HG03378 (cell line): ENCODE data around the gene HPCAL1.
A peak's percentile ranks its signal among the peaks of the same experiment; 100 is the strongest.
"Not testable (repeated sequence)": the region's sequence is repeated elsewhere in the genome, so short reads cannot be mapped to it uniquely, and the experiment has no call there.

Source experiments
- ATAC-seq: cut with Tn5 transposase; IDR thresholded peaks from one replicate; pipeline ENCODE4 v1.9.1; 2021; ENCODE audit warnings: mild to moderate bottlenecking, moderate library complexity; ENCODE audit not compliant: unreplicated experiment

The HPCAL1 gene

DNA sequence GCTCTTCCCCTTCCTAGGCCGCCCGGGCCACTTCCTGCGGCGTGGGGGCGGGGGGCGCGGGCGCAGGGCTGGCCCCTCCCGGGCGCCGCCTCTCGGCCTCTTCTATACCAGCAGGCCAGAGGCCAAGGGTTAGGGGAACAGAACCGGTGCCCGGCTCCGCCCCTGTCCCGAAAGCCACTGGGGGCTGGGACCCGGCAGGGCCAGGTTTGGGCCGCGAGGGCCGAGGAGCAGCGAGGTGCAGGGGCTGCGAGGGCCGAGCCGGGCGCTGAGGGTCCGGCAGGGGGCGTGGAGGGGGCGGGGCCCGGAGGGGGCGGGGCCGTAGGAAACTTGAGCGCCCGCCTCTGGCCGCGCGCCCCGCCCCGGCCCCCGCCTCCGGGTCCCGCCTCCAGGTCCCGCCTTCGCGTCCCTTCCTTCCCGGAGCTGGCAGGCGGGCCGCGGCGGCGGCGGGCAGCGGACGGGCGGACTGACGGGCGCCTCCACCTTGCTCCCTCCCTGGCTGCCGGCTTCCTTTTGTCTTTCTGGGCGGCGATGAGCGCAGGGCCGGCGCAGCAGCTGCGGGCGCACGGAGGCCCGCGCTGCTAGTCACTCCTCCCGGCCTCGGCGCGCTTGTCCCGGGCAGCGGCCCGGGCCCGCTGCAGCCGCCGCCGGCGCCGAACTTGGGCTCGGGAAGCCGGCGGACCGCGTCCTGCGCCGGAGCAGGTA is at the start of gene HPCAL1:
Gene HPCAL1 (plus strand): TSS at position 426 of the 702 bp plus-strand sequence. CDS start 116,854 bp downstream, outside the sequence.
- ATAC-seq: peak; percentile 66

DNA sequence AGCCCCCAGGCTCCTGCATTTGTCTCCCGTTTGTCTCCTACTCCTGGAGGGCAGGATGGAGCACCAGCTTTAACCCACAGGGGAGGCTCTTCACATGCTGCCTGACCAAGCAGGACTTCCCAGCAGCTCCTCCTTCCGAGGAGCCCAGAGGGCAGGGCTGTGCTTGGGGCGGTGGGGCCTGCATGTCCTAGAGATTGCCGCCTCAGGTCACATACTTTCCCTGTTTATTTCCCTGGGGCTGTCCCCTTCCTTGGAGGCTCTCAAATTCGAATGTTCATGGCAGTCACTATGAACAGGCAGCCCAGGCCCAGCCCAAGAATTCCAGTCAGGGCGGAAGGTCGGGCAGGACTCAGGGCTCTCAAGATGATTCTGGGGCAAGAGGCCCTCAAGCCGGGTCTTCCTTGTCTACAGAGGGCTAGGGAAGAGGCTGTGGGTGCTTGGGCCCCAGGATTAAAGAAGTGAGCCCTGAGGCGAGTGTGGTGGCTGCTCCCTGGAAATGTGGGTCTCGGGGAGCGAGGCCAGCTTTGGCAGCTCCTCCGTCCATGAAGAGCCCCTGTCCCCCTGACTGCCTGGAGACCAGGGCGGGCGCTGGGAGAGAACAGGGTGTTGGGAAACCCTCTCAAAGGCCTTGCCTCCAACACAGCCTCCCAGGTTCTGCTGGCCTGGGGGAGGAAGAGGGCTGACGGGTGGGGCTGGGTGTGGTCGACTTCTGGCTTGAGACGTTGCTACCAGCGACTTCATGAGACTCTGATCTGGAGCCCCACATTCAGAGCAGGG is 48.9 kb upstream of the HPCAL1 start:
- ATAC-seq: no peak

DNA sequence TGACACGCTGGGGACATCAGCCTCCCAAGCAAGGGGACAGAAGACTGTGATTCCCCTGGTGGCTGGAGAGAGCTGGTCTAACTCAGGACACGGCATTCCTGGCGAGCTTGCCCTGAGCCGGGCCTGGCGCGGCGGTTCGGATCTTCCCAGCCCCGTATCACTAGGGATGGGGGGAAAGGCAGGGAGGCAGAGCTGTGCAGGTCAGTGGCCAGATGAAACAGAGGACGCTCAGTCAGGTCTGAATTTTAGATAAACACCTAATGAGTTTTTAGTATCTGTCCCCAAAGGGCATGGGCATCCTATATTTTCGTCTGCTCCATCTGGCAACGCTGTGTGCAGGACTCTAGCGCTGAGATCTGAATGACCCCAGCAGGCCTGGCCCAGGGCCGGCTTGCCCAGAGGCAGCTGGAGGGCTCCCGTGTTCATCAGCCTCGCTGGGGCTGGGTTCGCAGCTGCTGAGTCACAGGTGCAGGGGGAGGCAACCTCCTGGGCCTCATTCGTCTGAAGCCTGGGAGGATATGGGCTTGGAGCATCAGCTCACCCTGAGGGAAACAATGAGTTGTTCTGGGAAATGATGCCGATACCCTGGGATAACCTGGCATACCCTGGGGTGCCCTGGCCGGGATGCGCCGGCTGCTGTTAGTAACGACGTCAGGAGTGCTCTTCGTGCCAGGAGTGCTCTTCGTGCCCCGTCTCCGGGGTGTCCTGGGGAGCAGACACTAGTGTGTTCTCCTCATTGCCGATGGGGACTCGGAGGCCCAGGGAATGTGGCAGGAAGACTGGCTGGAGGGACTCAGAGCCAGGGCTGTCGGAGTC is 48.1 kb upstream of the HPCAL1 start:
- ATAC-seq: no peak

DNA sequence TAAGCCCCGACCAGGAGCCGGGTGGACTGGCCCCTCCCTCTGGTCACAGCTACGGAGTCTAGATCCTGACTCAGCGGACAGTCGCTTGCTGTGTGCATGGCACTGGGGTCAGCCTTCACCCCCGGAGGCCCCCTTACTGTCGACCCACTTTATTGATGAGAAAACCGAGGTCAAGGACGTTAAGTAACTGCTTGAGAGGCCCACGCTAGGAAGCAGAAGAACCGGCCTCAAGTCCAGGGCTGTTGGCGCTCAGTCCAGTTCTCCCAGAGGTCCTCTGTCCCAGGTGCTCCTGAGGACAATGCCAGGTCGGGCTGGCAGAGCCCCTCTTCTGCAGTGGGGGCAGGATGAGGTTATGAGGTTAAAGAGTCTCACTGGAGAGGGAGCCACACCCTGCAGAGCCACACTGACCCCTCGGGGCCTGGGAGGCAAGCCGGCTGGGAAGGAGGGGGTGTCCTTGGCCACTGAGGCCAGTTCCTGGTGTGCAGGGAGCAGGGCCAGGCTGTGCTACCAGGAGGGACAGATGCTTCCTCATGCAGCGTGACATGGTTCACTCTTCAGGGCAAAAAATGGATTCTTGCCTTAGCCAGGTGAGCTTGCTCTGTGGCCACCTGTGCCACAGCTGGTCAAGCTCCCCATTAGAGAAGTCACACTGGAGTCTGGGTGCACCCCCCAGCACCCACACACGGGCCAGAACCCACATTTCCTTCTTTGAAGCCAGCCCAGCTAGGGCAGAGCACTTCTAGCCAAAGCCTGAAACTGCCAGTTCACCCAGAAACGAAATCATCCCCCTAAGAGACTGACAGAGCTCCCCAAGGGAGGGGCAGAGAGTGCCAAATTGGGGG is 47.3 kb upstream of the HPCAL1 start:
- no peak for ATAC-seq

DNA sequence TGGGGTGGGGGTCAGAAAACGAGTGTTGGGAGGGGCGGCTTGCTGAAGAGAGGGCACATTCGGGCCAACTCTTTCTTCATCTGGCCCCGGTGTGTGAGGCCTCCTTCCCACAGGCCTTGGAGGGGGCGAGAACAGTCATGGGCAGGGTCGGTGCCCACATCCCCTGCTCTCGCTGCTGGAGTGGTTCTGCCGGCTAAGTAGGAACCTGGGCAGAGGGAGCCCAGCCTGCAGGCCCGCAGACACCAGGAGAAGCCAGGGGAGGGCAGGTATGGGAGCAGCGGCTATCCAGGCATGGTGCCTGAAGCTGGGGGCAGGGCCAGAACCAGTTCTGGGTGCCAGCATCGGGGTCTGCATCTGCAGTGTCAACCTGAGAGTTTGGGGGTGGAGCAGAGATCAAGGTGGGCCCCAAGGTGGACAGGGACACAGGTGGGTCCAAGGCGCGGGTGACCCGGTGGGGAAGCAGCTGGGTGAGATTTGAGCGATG is 46.6 kb upstream of the HPCAL1 start:
- ATAC-seq: no peak

DNA sequence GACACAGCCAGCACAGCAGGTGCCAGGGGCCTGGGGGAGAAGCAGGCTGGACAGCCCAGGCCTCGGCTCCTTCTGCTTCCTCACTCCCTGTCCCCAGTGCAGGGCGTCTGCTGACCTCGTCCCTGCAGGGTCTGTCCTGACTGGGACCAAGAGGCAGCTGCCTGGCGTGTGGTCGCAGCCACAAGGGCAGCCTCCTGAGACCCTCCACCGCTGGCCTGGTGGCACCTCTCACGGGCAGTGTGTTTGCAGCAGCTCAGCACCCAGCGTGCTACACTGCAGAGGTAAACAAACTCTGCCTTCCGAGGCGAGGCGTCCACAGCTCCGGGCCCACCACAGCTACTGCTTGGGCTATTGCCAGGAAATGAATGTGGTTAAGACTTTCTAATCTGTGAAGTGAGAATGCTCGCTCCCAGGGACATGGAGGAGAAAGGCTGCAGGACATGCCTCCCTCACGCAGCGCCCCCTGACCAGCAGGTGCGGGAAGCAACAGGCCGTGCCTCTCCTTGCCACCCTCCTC is 46.1 kb upstream of the HPCAL1 start:
- ATAC-seq: no peak

DNA sequence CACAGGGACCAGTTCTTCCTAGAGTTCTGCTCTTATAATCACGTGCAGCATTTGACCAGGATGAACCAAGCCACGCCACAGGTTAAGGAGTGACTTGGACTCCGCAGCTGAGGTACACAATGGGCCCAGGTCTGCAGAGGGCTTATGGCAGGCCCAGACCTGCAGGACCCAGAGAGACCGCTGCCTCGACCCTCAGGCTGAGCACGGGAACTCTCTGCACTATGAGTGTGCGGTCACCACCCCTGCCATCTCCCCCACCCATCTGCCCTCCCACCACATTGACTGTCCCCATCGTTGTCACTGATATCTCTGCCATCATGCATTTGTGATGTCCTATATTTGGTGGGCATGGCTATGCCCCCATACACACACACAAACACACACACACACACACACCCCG is 45.7 kb upstream of the HPCAL1 start:
- ATAC-seq: no peak

DNA sequence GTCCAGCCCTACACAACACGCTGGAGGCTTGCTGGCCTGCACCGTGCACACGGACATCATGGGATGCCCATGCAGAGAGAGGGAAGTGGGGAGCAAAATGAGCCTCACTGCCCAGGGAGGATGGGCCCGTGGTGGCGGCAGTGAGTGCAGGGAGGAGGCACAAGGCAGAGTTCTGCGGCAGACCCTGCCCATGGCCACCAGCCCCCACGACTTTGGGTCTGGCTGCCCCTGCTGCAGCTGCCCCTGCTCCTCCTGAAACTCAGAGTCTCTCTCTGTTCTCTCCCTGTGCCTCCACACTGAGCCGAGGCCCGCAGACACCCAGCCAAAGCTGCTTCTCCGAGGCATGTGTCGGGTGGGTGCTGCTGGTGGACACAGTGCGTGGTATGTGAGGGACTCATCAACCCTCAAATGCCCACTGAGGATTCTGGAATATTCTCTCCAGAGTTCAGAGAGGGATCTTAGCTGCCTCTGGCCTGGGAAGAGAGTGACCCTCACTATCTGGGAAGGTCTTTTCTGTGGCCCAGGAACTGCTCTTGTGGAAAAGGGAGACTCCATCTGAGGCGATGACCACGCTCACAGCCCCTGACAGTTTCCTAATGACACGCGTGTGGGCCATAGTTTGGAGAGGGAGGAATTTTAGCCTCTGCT is 45.1 kb upstream of the HPCAL1 start:
- no peak for ATAC-seq

DNA sequence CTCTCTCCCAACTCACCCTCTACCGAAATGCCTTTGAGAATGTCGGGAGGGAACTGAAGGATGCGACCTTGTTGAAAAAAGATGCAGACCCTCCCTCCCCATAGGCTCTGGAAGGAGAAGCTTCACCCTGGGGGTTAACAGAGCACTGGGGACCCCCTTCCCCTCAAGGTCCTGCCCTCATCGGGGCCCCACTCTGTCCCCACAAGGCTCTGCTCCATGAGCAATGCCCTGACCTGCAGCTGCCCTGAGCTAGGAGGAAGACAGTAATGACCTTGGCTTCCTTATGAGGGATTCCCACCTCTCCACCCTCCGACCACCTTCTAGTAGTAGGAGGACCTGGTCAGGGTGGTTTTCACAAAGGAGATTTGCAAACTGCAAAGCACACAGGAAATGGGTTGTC is 44.4 kb upstream of the HPCAL1 start:
- no peak for ATAC-seq

DNA sequence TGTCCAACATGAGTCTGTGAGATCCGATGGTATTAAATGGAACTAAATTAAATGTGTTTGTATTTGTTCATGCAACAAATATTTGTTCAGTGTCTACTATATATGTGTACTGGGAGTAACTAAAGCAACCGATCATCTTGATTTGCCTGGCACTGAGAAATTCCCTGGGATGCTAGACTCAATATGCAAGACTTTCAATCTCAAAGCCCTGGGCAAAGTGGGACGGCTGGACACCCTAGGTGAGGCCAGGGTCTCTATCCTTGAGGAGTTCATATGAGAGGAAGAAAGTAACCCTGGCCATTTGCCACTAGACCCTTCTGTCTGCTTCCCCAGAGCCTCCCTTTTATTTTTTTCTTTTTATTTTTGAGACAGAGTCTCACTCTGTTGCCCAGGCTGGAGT is 44.0 kb upstream of the HPCAL1 start:
- no peak for ATAC-seq

DNA sequence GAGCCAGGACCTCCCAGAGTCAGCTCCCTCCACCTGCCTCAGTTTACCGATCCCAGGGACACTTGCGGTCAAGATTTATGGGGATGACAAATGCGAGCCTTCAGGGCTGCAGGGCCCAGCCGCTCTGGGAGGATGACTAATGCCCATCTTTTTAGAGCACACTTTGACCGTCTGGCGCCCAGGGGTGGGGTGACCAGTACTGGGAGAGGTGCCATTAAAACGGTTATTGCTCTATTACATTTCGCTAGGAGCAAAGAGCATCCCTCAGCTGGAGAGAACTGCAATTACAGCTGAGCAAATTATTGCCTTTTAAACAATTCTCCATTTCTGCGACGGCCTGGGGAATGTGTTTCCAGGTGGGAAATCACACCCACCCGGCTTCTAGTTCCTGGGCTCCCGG is 42.6 kb upstream of the HPCAL1 start:
- ATAC-seq: no peak

DNA sequence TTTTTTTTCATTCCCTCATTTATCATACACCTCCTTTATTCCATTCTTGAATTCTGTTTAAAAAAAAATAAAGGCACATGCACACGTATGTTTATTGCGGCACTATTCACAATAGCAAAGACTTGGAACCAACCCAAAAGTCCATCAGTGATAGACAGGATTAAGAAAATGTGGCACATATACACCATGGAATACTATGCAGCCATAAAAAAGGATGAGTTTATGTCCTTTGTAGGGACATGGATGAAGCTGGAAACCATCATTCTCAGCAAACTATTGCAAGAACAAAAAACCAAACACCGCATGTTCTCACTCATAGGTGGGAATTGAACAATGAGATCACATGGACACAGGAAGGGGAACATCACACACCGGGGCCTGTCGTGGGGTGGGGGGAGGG is 39.2 kb upstream of the HPCAL1 start:
- ATAC-seq: not testable (repeated sequence)

DNA sequence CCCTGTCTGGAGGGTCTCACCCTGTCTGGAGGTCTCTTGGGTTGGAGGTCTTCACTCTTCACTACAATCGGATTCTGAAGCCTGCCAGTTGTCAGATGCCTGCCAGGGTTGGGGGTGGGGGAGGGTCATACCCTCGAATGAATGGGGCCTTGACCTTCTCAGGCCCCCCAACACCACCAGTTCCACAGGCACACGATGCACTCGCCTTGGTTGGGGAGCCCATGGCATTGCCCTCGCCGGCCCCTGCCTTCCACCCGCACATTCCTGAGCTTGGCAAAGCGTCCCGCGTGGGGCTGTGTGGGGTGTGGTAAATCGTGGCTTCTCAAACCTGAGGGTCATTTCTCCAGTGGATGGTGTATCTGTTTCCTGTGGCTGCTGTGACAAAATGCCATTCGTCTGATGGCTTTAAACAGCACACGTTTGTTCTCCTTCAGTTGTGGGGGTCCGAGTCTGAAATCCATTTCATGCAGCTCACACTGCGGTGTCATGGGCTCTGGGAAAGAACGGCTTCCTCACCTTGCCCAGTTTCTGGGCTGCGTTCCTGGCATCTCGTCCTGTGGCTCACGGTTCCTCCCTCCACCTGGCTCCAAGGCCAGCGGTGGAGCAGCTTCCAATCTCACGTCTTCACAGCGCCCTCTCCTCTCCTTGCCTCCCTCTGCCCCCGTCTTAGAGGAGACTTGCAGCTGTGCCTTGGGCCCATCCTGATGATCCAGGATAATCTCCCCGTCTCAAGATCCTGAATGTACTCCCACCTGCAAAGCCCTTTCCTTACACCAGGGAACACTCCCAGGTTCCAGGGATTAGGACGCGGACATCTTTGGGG is 38.0 kb upstream of the HPCAL1 start:
- no peak for ATAC-seq

DNA sequence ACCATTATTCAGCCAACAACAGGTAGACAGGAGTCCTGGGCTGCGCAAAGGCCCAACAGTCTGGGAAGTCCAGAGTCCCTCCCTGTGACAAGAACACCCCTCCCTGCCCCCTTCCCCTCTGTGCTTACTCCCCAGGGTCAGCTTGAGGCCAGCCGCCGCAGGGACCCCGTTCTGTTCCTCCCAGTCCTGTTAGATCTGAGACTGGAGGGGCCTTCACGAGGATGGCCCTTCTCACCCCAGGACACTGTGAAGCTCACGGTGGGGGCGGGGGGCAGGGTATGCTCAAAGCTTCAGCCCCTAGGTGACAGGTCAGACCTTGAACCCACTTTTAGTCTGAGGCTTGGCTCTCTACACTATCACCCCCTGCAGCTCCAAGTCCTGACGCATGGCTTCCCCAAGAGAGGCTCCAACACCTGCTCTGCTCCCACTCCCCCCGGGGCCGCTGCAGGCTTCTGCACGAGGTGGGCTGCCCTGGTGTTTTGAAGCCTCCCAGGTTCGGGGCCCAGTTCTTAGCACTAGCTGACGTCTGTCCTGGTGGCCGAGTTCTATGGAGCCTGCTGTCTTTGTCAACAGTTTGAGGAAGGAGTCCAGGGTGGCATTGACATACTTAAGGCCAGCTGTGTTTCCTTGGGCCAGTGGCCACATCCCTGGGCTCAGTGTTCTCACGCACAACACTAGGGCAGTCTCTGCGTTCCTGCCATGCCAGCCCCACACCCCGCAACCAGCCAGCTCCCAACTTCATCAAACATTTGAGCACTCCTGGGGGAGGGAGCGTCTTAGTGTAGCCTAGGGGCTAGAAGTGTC is 37.2 kb upstream of the HPCAL1 start:
- no peak for ATAC-seq

DNA sequence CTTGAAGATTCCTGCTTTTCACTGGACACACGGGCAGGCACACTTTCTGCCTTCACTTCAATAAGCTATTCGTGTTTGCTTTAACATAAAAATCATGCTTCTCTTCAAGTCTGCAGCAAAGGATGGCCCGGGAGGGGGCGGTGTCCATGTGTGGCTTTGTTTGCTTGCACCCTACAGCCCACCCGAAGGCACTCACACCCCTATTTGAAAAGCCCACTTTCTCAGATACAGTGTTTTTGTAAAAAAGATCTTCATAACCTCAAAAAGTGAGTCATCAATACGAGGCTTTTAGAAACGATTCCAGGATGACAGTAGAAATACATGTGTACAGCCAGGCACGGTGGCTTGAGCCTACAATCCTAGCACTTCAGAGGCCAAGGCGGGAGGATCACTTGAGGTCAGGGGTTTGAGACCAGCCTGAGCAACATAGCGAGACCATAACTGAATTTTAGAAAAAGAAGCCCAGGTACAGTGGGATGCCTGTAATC is 36.5 kb upstream of the HPCAL1 start:
- no peak for ATAC-seq

DNA sequence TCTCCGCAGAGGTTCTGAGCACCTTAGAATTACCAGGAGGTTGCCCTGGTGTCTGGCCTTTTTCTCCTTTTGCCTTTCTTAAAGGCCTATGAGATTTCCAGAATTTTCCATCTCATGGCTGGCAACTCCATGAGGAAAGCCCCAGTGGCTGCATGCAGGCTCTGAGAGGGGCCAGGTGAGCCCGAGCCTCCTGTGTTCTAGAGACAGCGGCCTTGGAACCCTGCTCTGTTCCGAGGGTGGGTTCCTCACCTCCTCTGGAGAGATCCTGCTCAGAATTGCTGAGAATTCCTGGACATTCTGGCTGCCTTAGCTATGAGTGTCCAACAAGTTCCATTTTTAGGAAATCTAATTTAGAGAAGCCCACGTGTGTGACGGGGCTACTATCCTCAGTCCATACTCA is 35.7 kb upstream of the HPCAL1 start:
- no peak for ATAC-seq

DNA sequence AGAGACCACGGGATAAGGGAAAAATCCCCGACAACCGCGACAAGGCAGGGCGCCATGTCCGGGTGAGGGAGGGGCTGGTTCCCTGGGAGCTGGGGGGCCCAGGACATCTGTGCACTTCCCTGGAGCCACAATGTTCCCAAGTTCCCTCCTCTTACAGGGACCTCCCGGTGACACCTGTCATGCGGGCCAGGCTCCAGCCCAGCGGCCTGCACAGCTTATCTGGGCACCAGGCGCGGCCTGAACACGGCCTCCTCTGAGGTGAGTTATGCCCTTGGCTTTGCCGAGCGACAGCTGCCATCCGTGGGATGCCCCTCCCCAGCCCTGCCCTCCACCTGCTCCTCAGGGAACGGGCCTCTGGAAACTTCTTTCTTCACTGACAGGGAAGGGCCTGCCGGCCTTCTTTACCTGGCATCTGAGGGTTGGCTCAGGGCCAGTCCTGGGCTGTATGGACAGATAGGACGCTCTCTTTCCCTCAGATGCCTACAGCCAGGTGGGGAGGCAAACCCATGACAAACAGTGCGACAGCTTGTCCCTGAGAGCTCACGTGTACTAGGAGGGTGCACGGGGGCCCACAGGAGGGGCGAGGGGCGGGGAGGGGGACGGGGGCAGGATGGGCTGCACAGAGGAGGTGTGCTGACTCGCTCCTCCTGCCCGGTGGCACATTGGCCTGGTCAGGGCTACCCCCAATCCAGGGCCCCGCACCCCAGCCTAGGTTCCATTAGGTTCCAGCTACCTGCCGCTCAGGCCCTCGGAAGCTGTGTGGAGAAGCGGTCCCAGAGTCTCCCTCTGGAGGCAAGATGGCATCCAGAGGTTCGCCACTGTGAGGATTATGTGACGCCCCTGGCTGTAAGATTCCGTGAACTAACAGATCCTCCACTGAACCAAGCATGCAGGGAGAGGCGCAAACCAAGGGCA is 34.9 kb upstream of the HPCAL1 start:
- no peak for ATAC-seq
